HEK293 (cell line): ENCODE measurements around the gene TGFB1I1.

Experiments
- GLI2 ChIP-seq: fragments of 450-650 bp; formaldehyde crosslinking; IDR thresholded peaks from 2 replicates; pipeline ENCODE4; 2017; ENCODE audit warnings: missing biosample characterization, missing genetic modification characterization, low read depth, borderline replicate concordance
- HIC1 ChIP-seq: fragments of 450-650 bp; formaldehyde crosslinking; IDR thresholded peaks from 2 replicates; pipeline ENCODE4 v1.5.1; 2016; ENCODE audit warnings: missing biosample characterization, missing genetic modification characterization
- REPIN1 ChIP-seq: fragments of 450-650 bp; formaldehyde crosslinking; IDR thresholded peaks from 2 replicates; pipeline ENCODE4 v1.5.1; 2017; ENCODE audit warnings: missing biosample characterization, missing genetic modification characterization, low read depth
- ZBTB21 ChIP-seq: fragments of 450-650 bp; formaldehyde crosslinking; IDR thresholded peaks from 2 replicates; pipeline ENCODE4 v1.5.1; 2017; ENCODE audit warnings: missing biosample characterization, missing genetic modification characterization
- ZEB2 ChIP-seq: fragments of 450-650 bp; formaldehyde crosslinking; IDR thresholded peaks from 2 replicates; pipeline ENCODE4 v1.5.1; 2016; ENCODE audit warnings: missing biosample characterization, missing genetic modification characterization
- ZFHX2 ChIP-seq: fragments of 450-650 bp; formaldehyde crosslinking; conservative IDR thresholded peaks from 2 replicates; pipeline ENCODE4 v1.5.1; 2016; ENCODE audit warnings: missing biosample characterization, missing genetic modification characterization
- ZIC2 ChIP-seq: fragments of 450-650 bp; formaldehyde crosslinking; IDR thresholded peaks from 2 replicates; pipeline ENCODE4 v1.5.1; 2016; ENCODE audit warnings: missing biosample characterization, missing genetic modification characterization
- ZNF169 ChIP-seq: fragments of 450-650 bp; formaldehyde crosslinking; IDR thresholded peaks from 2 replicates; pipeline ENCODE4 v1.5.1; 2016; ENCODE audit warnings: missing biosample characterization, missing genetic modification characterization
- ZNF202 ChIP-seq: fragments of 450-650 bp; formaldehyde crosslinking; IDR thresholded peaks from 2 replicates; pipeline ENCODE4 v1.5.1; 2016; ENCODE audit warnings: missing biosample characterization, missing genetic modification characterization, borderline replicate concordance
- ZNF211 ChIP-seq: fragments of 450-650 bp; formaldehyde crosslinking; IDR thresholded peaks from 2 replicates; pipeline ENCODE4 v1.5.1; 2016; ENCODE audit warnings: low read depth, missing biosample characterization, missing genetic modification characterization
- ZNF266 ChIP-seq: fragments of 450-650 bp; formaldehyde crosslinking; IDR thresholded peaks from 2 replicates; pipeline ENCODE4 v1.5.1; 2016; ENCODE audit warnings: missing biosample characterization, missing genetic modification characterization, low read depth
- ZNF292 ChIP-seq: fragments of 450-650 bp; formaldehyde crosslinking; IDR thresholded peaks from 2 replicates; pipeline ENCODE4 v1.5.1; 2016; ENCODE audit warnings: low read depth, missing biosample characterization, missing genetic modification characterization, borderline replicate concordance
- ZNF302 ChIP-seq: fragments of 450-650 bp; formaldehyde crosslinking; IDR thresholded peaks from 2 replicates; pipeline ENCODE4 v1.5.1; 2016; ENCODE audit warnings: missing biosample characterization, missing genetic modification characterization, low read depth
- ZNF354C ChIP-seq: fragments of 450-650 bp; formaldehyde crosslinking; IDR thresholded peaks from 2 replicates; pipeline ENCODE4 v1.5.1; 2016; ENCODE audit warnings: missing biosample characterization, missing genetic modification characterization, low read depth, borderline replicate concordance
- ZNF362 ChIP-seq: fragments of 450-650 bp; formaldehyde crosslinking; IDR thresholded peaks from 2 replicates; pipeline ENCODE4 v1.5.1; 2016; ENCODE audit warnings: missing biosample characterization, missing genetic modification characterization
- ZNF433 ChIP-seq: fragments of 450-650 bp; formaldehyde crosslinking; IDR thresholded peaks from 2 replicates; pipeline ENCODE4 v1.5.1; 2016; ENCODE audit warnings: missing biosample characterization, missing genetic modification characterization, low read depth
- ZNF558 ChIP-seq: fragments of 450-650 bp; formaldehyde crosslinking; IDR thresholded peaks from 2 replicates; pipeline ENCODE4 v1.5.1; 2016; ENCODE audit warnings: missing biosample characterization, missing genetic modification characterization
- ZNF561 ChIP-seq: fragments of 450-650 bp; IDR thresholded peaks from 2 replicates; pipeline ENCODE4 v1.5.1; 2018; ENCODE audit warnings: missing biosample characterization, missing genetic modification characterization, borderline replicate concordance
- ZNF658 ChIP-seq: fragments of 450-650 bp; formaldehyde crosslinking; IDR thresholded peaks from 2 replicates; pipeline ENCODE4; 2016; ENCODE audit warnings: missing biosample characterization, missing genetic modification characterization
- ZNF76 ChIP-seq: fragments of 450-650 bp; formaldehyde crosslinking; IDR thresholded peaks from 2 replicates; pipeline ENCODE4; 2016; ENCODE audit warnings: low read depth, missing biosample characterization, missing genetic modification characterization, borderline replicate concordance
- ZNF768 ChIP-seq: fragments of 450-650 bp; formaldehyde crosslinking; IDR thresholded peaks from 2 replicates; pipeline ENCODE4 v1.5.1; 2018; ENCODE audit warnings: missing biosample characterization, mild to moderate bottlenecking, missing genetic modification characterization
- ZXDB ChIP-seq: fragments of 450-650 bp; formaldehyde crosslinking; IDR thresholded peaks from 2 replicates; pipeline ENCODE4 v1.5.1; 2016; ENCODE audit warnings: missing biosample characterization, missing genetic modification characterization
- TF ChIP-seq, protein P1 (sequence below): fragments of 450-650 bp; formaldehyde crosslinking; IDR thresholded peaks from 2 replicates; pipeline ENCODE4 v1.5.1; 2016; ENCODE audit warnings: missing biosample characterization, missing genetic modification characterization, low read depth
- TF ChIP-seq, protein P2 (sequence below): fragments of 450-650 bp; formaldehyde crosslinking; IDR thresholded peaks from 2 replicates; pipeline ENCODE4 v1.5.1; 2016; ENCODE audit warnings: missing biosample characterization, missing genetic modification characterization
- TF ChIP-seq, protein P3 (sequence below): fragments of 450-650 bp; formaldehyde crosslinking; IDR thresholded peaks from 2 replicates; pipeline ENCODE4 v1.5.1; 2016; ENCODE audit warnings: missing biosample characterization, missing genetic modification characterization

TGFB1I1 gene

GRCh38 chr16:31460582-31461002 lies 11.4 kb upstream of the TGFB1I1 start (continued):
- TF ChIP-seq HIC1 (tag by site-specific recombination), result no peak
- no peak for TF ChIP-seq ZNF302
- no peak for TF ChIP-seq ZNF362 (tag by site-specific recombination)
- TF ChIP-seq, protein P1, sequence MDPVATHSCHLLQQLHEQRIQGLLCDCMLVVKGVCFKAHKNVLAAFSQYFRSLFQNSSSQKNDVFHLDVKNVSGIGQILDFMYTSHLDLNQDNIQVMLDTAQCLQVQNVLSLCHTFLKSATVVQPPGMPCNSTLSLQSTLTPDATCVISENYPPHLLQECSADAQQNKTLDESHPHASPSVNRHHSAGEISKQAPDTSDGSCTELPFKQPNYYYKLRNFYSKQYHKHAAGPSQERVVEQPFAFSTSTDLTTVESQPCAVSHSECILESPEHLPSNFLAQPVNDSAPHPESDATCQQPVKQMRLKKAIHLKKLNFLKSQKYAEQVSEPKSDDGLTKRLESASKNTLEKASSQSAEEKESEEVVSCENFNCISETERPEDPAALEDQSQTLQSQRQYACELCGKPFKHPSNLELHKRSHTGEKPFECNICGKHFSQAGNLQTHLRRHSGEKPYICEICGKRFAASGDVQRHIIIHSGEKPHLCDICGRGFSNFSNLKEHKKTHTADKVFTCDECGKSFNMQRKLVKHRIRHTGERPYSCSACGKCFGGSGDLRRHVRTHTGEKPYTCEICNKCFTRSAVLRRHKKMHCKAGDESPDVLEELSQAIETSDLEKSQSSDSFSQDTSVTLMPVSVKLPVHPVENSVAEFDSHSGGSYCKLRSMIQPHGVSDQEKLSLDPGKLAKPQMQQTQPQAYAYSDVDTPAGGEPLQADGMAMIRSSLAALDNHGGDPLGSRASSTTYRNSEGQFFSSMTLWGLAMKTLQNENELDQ (tag by site-specific recombination), result no peak
- no peak; the same call in 1 of the 2 replicates for TF ChIP-seq ZXDB (tag by site-specific recombination)
- no peak for TF ChIP-seq ZNF76
- TF ChIP-seq ZNF202 (tag by site-specific recombination), result no peak
- TF ChIP-seq ZNF211 (tag by site-specific recombination), result no peak
- TF ChIP-seq, protein P2, sequence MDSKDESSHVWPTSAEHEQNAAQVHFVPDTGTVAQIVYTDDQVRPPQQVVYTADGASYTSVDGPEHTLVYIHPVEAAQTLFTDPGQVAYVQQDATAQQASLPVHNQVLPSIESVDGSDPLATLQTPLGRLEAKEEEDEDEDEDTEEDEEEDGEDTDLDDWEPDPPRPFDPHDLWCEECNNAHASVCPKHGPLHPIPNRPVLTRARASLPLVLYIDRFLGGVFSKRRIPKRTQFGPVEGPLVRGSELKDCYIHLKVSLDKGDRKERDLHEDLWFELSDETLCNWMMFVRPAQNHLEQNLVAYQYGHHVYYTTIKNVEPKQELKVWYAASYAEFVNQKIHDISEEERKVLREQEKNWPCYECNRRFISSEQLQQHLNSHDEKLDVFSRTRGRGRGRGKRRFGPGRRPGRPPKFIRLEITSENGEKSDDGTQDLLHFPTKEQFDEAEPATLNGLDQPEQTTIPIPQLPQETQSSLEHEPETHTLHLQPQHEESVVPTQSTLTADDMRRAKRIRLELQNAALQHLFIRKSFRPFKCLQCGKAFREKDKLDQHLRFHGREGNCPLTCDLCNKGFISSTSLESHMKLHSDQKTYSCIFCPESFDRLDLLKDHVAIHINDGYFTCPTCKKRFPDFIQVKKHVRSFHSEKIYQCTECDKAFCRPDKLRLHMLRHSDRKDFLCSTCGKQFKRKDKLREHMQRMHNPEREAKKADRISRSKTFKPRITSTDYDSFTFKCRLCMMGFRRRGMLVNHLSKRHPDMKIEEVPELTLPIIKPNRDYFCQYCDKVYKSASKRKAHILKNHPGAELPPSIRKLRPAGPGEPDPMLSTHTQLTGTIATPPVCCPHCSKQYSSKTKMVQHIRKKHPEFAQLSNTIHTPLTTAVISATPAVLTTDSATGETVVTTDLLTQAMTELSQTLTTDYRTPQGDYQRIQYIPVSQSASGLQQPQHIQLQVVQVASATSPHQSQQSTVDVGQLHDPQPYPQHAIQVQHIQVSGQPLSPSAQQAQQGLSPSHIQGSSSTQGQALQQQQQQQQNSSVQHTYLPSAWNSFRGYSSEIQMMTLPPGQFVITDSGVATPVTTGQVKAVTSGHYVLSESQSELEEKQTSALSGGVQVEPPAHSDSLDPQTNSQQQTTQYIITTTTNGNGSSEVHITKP (tag by site-specific recombination), result 0 out of 2 replicates have a peak, but pooled peaks have one; percentile 4
- TF ChIP-seq ZNF266, result no peak
- TF ChIP-seq, protein P3, sequence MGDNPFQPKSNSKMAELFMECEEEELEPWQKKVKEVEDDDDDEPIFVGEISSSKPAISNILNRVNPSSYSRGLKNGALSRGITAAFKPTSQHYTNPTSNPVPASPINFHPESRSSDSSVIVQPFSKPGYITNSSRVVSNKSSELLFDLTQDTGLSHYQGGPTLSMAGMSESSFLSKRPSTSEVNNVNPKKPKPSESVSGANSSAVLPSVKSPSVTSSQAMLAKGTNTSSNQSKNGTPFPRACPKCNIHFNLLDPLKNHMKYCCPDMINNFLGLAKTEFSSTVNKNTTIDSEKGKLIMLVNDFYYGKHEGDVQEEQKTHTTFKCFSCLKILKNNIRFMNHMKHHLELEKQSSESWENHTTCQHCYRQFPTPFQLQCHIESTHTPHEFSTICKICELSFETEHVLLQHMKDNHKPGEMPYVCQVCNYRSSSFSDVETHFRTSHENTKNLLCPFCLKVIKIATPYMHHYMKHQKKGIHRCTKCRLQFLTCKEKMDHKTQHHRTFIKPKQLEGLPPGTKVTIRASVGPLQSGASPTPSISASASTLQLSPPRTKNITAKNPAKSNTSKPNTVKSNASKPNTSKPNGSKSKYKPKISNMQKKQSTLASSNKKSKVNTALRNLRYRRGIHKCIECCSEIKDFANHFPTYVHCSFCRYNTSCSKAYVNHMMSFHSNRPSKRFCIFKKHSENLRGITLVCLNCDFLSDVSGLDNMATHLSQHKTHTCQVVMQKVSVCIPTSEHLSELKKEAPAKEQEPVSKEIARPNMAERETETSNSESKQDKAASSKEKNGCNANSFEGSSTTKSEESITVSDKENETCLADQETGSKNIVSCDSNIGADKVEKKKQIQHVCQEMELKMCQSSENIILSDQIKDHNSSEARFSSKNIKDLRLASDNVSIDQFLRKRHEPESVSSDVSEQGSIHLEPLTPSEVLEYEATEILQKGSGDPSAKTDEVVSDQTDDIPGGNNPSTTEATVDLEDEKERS (tag by site-specific recombination), result no peak
- no peak for TF ChIP-seq ZIC2 (tag by site-specific recombination)
- TF ChIP-seq ZFHX2 (tag by site-specific recombination), result no peak
- no peak for TF ChIP-seq ZNF658 (tag by site-specific recombination)
- no peak for TF ChIP-seq ZNF169
- no peak for TF ChIP-seq ZNF558 (tag by site-specific recombination)
- TF ChIP-seq ZNF561 (tag by site-specific recombination), result no peak
- no peak for TF ChIP-seq ZNF354C
- TF ChIP-seq ZBTB21, result no peak
- no peak for TF ChIP-seq ZNF433
- no peak for TF ChIP-seq ZNF768
- no peak for TF ChIP-seq ZEB2 (tag by site-specific recombination)
- 0 out of 2 replicates have a peak, but pooled peaks have one; percentile 18 for TF ChIP-seq REPIN1 (tag by site-specific recombination)
- TF ChIP-seq GLI2 (tag by site-specific recombination), result no peak
- no peak for TF ChIP-seq ZNF292 (tag by site-specific recombination)
